ENCODE results near the gene CDK5R1. TPM values are rescaled to one million over a fixed set of nuclear protein-coding genes. Genes with fewer than 3 reads are reported as not detected.

Gene CDK5R1
- total and polyA plus RNA-seq, 4 experiments from 2014 or later, result 1.2 to 21.2 (median 15.5) TPM

DNA sequence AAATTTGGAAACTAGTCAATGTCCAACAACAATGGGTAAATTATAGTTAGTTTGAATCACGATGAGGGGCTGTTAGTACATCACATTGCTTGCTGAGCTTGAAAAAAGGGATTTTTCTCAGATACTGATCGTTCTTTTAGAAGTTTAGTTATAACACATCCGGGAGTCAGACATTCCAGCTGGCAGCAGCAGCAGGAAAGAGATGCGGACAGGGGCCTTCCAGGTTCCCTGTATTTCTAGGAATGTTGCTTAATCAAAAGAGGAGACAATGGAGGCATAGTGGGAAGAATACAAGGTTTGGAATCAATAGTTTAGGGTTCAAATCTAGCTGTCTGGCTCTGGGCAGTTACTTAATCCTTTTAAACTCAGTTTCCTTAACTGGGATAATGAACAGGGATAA is 27.8 kb downstream of the CDK5R1 start:
- Mint-ChIP-seq H3K9me3 (no peaks in the 10 kb centered on the region), H3K4me3 (no peak overlapping the region), H3K27ac (peak overlapping the region in 1 of 7 donors; percentile 61), H3K27me3 (no peaks in the 10 kb centered on the region), H3K36me3 (no peaks in the 10 kb centered on the region), H3K4me1 (peaks cover 31 to 46% (median 38%) of the 10 kb centered on the region in 4 donors)
- Histone ChIP-seq H3K36me3 (ENCODE audit: insufficient read depth, low read length) (no peaks in the 10 kb centered on the region), H3K9me3 (ENCODE audit: control insufficient read depth in 1 of 2, low read length in 2 of 2) (no peaks in the 10 kb centered on the region), H3K27ac (ENCODE audit: low read depth, low read length) (no peak overlapping the region), H3K4me1 (ENCODE audit: insufficient read depth, low read length) (peaks cover 39% of the 10 kb centered on the region), H3K27me3 (ENCODE audit: insufficient read depth, low read length) (no peaks in the 10 kb centered on the region), H3K4me3 (ENCODE audit: low read length in 2 of 2) (no peak overlapping the region)
- POLR2A ChIA-PET (ENCODE audit: partially characterized antibody), result interaction anchor here (1.2 kb wide), 1 partner anchor 28 kb away, joined by 3 read pairs; the partner anchor contains the start of gene CDK5R1
- intact Hi-C loops (cut with micrococcal nuclease), result no loop called here
- DNase-seq, result no peak
- CTCF ChIA-PET (ENCODE audit: partially characterized antibody), result interaction anchor here (1.1 kb wide), 1 partner anchor 53 kb away, joined by 3 read pairs; no protein-coding TSS in a partner anchor

- ChIA-PET CTCF (ENCODE audit: partially characterized antibody) (interaction anchor here (0.8 to 3.5 kb wide), 3 partner anchors 28 to 54 kb away, joined by 3 to 12 read pairs (median 3); no protein-coding TSS in a partner anchor), POLR2A (ENCODE audit: partially characterized antibody) (interaction anchor here (1.1 to 5.5 kb wide), 2 partner anchors 12 to 30 kb away, joined by 3 to 91 read pairs; partner anchors contain the start of gene CDK5R1)
- Histone ChIP-seq H3K27ac (ENCODE audit: low read depth, low read length) (no peak overlapping the region), H3K9me3 (ENCODE audit: control insufficient read depth in 1 of 2, low read length in 2 of 2) (no peaks in the 10 kb centered on the region), H3K27me3 (ENCODE audit: insufficient read depth, low read length) (no peaks in the 10 kb centered on the region), H3K4me3 (ENCODE audit: low read length in 2 of 2) (no peak overlapping the region), H3K36me3 (ENCODE audit: insufficient read depth, low read length) (no peaks in the 10 kb centered on the region), H3K4me1 (ENCODE audit: insufficient read depth, low read length) (peaks cover 51% of the 10 kb centered on the region)
- intact Hi-C loops (cut with micrococcal nuclease), result no loop called here
- Mint-ChIP-seq H3K9me3 (no peaks in the 10 kb centered on the region), H3K27ac (peak overlapping the region in 6 of 7 donors; percentile 9 to 69 (median 60)), H3K36me3 (no peaks in the 10 kb centered on the region), H3K27me3 (no peaks in the 10 kb centered on the region), H3K4me3 (no peak overlapping the region), H3K4me1 (peaks cover 41 to 58% (median 50%) of the 10 kb centered on the region in 4 donors)
- no peak for DNase-seq
These were observed 29.0 kb downstream of the CDK5R1 start for GRCh38 chr17:32515677-32516383.

DNA sequence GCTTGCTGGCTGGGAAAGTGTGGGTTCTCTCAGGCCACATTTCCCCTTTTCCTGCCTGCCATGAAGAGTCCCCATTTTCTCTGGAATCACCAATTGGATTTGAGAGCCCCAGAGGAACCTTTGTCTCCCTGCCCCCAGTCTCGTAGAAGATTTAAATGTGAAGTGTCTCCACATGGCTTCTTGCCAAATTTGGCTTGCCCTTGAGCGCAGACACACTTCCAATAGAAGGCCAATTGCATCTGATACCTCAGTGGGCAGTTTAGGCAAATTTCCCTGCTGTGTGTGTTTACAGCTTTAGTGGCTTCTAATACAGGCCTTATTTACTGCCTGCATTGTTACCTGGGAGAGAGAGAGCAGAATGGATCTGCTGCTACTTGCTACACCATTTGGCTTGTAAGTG is 29.7 kb downstream of the CDK5R1 start:
- Mint-ChIP-seq H3K9me3 (no peaks in the 10 kb centered on the region), H3K4me1 (peaks cover 46 to 64% (median 52%) of the 10 kb centered on the region in 4 donors), H3K36me3 (no peaks in the 10 kb centered on the region), H3K27ac (peak overlapping the region in 4 of 7 donors; percentile 9 to 90 (median 52)), H3K27me3 (no peaks in the 10 kb centered on the region), H3K4me3 (peak overlapping the region in 1 of 8 donors; percentile 1)
- POLR2A ChIA-PET (ENCODE audit: partially characterized antibody), result interaction anchor here (4.8 to 5.5 kb wide), 2 partner anchors 12 to 30 kb away, joined by 40 to 91 read pairs; partner anchors contain the start of gene CDK5R1
- intact Hi-C loops (cut with micrococcal nuclease), result no loop called here
- H3K4me3 ChIP-seq (ENCODE audit: low read length in 2 of 2), result no peak overlapping the region
- no peak overlapping the region for H3K27ac ChIP-seq (ENCODE audit: low read depth, low read length)
- no peaks in the 10 kb centered on the region for H3K9me3 ChIP-seq (ENCODE audit: control insufficient read depth in 1 of 2, low read length in 2 of 2)
- H3K4me1 ChIP-seq (ENCODE audit: insufficient read depth, low read length), result peaks cover 57% of the 10 kb centered on the region
- no peak for DNase-seq
- CTCF ChIA-PET (ENCODE audit: partially characterized antibody), result interaction anchor here (3.5 to 3.7 kb wide), 2 partner anchors 33 to 55 kb away, joined by 12 to 14 read pairs; no protein-coding TSS in a partner anchor
- no peaks in the 10 kb centered on the region for H3K27me3 ChIP-seq (ENCODE audit: insufficient read depth, low read length)
- no peaks in the 10 kb centered on the region for H3K36me3 ChIP-seq (ENCODE audit: insufficient read depth, low read length)

DNA sequence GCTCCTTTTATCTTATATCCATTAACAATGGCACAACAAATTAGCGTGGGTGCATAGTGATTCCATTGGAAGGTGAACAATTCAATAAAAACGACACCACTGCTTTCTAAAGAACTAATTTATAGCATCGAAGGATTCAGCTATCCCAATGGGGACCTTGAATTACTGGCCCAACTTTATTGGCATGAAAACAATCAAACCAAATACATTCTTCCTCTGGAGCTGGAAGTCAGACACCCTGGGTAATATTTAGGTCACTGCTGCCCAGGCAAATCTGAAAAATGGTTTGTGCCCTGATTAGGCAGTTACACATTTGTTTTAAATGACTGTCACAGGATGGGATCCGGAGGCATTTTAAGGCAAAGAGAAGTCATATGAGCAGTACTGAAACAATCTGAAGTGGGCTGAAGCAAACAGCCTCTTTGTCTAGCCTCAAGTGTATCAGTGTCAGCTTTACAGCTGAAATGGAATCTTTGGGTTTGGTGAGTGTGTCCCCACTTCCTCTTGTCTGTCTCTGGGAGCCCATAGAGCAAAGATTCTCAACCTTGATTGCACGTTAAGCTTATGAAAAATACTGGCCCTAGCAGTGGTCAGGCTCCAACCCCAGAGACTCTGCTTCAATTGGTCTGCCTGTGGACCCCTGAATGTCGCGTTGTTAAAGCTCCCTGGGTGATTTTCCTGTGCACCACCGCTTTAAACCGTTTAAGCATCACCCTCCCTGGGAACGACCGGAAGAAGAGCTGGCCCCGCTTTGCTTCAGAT is 30.3 kb downstream of the CDK5R1 start:
- Mint-ChIP-seq H3K9me3 (no peaks in the 10 kb centered on the region), H3K4me1 (peaks cover 42 to 65% (median 49%) of the 10 kb centered on the region in 4 donors), H3K4me3 (peak overlapping the region; percentile 7 to 76 (median 42)), H3K27ac (peak overlapping the region; percentile 62 to 94 (median 82)), H3K27me3 (no peaks in the 10 kb centered on the region), H3K36me3 (no peaks in the 10 kb centered on the region)
- Histone ChIP-seq H3K9me3 (ENCODE audit: control insufficient read depth in 1 of 2, low read length in 2 of 2) (no peaks in the 10 kb centered on the region), H3K36me3 (ENCODE audit: insufficient read depth, low read length) (no peaks in the 10 kb centered on the region), H3K4me3 (ENCODE audit: low read length in 2 of 2) (no peak overlapping the region), H3K27ac (ENCODE audit: low read depth, low read length) (peak overlapping the region; percentile 3), H3K27me3 (ENCODE audit: insufficient read depth, low read length) (no peaks in the 10 kb centered on the region), H3K4me1 (ENCODE audit: insufficient read depth, low read length) (peaks cover 58% of the 10 kb centered on the region)
- DNase-seq, result no peak
- intact Hi-C loops (cut with micrococcal nuclease), result no loop called here
- ChIA-PET POLR2A (ENCODE audit: partially characterized antibody) (interaction anchor here (1.5 to 5.5 kb wide), 3 partner anchors 13 to 31 kb away, joined by 7 to 91 read pairs (median 40); partner anchors contain the start of gene CDK5R1), CTCF (ENCODE audit: partially characterized antibody) (interaction anchor here (0.9 to 3.7 kb wide), 6 partner anchors 8 to 360 kb away, joined by 3 to 14 read pairs (median 3); partner anchors contain the start of gene MYO1D)

GRCh38 chr17:32517982-32518381 is 31.2 kb downstream of the CDK5R1 start:
- no peaks in the 10 kb centered on the region for H3K36me3 Mint-ChIP-seq
- no peak for DNase-seq
- Histone ChIP-seq H3K9me3 (ENCODE audit: control insufficient read depth in 1 of 2, low read length in 2 of 2) (no peaks in the 10 kb centered on the region), H3K36me3 (ENCODE audit: insufficient read depth, low read length) (no peaks in the 10 kb centered on the region), H3K4me3 (ENCODE audit: low read length in 2 of 2) (no peak overlapping the region), H3K27ac (ENCODE audit: low read depth, low read length) (peak overlapping the region; percentile 3), H3K4me1 (ENCODE audit: insufficient read depth, low read length) (peaks cover 59% of the 10 kb centered on the region), H3K27me3 (ENCODE audit: insufficient read depth, low read length) (no peaks in the 10 kb centered on the region)
- ChIA-PET CTCF (ENCODE audit: partially characterized antibody) (interaction anchor here (0.9 to 3.7 kb wide), 7 partner anchors 9 to 359 kb away, joined by 3 to 14 read pairs (median 3); partner anchors contain the start of gene MYO1D), POLR2A (ENCODE audit: partially characterized antibody) (interaction anchor here (0.6 to 5.5 kb wide), 8 partner anchors 9 to 53 kb away, joined by 3 to 91 read pairs (median 3); partner anchors contain the start of gene CDK5R1)
- H3K27me3 Mint-ChIP-seq, result no peaks in the 10 kb centered on the region
- peak overlapping the region; percentile 38 to 90 (median 67) for H3K27ac Mint-ChIP-seq
- peak overlapping the region in 6 of 8 donors; percentile 8 to 76 (median 71) for H3K4me3 Mint-ChIP-seq
- intact Hi-C loops (cut with micrococcal nuclease), result no loop called here
- H3K9me3 Mint-ChIP-seq, result no peaks in the 10 kb centered on the region
- peaks cover 46 to 72% (median 55%) of the 10 kb centered on the region in 4 donors for H3K4me1 Mint-ChIP-seq

- H3K4me1 Mint-ChIP-seq, result peaks cover 49 to 76% (median 62%) of the 10 kb centered on the region in 4 donors
- H3K27me3 Mint-ChIP-seq, result no peaks in the 10 kb centered on the region
- H3K9me3 Mint-ChIP-seq, result no peaks in the 10 kb centered on the region
- H3K36me3 ChIP-seq (ENCODE audit: insufficient read depth, low read length), result no peaks in the 10 kb centered on the region
- CTCF ChIA-PET (ENCODE audit: partially characterized antibody), result interaction anchor here (0.9 to 3.7 kb wide), 3 partner anchors 12 to 57 kb away, joined by 3 to 14 read pairs (median 12); no protein-coding TSS in a partner anchor
- no peaks in the 10 kb centered on the region for H3K27me3 ChIP-seq (ENCODE audit: insufficient read depth, low read length)
- peak overlapping the region; percentile 48 for H3K27ac ChIP-seq (ENCODE audit: low read depth, low read length)
- H3K4me3 ChIP-seq (ENCODE audit: low read length in 2 of 2), result no peak overlapping the region
- intact Hi-C loops (cut with micrococcal nuclease), result loop anchor here (1.0 kb wide), 2 partner anchors 15 to 31 kb away; no protein-coding TSS in a partner anchor
- no peaks in the 10 kb centered on the region for H3K36me3 Mint-ChIP-seq
- peak overlapping the region; percentile 38 to 92 (median 85) for H3K27ac Mint-ChIP-seq
- H3K4me1 ChIP-seq (ENCODE audit: insufficient read depth, low read length), result peaks cover 67% of the 10 kb centered on the region
- DNase-seq, result no peak
- peak overlapping the region; percentile 67 to 85 (median 71) for H3K4me3 Mint-ChIP-seq
- no peaks in the 10 kb centered on the region for H3K9me3 ChIP-seq (ENCODE audit: control insufficient read depth in 1 of 2, low read length in 2 of 2)
- POLR2A ChIA-PET (ENCODE audit: partially characterized antibody), result interaction anchor here (0.6 to 5.5 kb wide), 8 partner anchors 9 to 54 kb away, joined by 3 to 91 read pairs (median 3); partner anchors contain the start of gene CDK5R1
These were observed 31.9 kb downstream of the CDK5R1 start for GRCh38 chr17:32518646-32519227.

Measured in CD4-positive, alpha-beta memory T cell (primary cell).